ENCODE data around the gene TMEM229B. TPM values are rescaled to one million over a fixed set of nuclear protein-coding genes. Genes with fewer than 3 reads are reported as not detected.

TMEM229B gene
- total RNA-seq, 2 donors from 2014 or later: 1.1 to 1.5 TPM

- Mint-ChIP-seq H3K4me3 (no peak overlapping the region), H3K36me3 (ENCODE audit: low read depth) (no peaks in the 10 kb centered on the region), H3K4me1 (peaks cover 5% of the 10 kb centered on the region), H3K9me3 (peaks cover 1% of the 10 kb centered on the region), H3K27me3 (ENCODE audit: insufficient read depth) (peaks cover 3% of the 10 kb centered on the region), H3K27ac (no peak overlapping the region)
- Histone ChIP-seq H3K27me3 (ENCODE audit: control insufficient read depth, insufficient read depth, low read length, poor library complexity, severe bottlenecking) (no peaks in the 10 kb centered on the region), H3K4me1 (ENCODE audit: control insufficient read depth, insufficient read depth, low read length) (no peaks in the 10 kb centered on the region), H3K27ac (ENCODE audit: low read depth, low read length) (no peak overlapping the region), H3K36me3 (ENCODE audit: control insufficient read depth, insufficient read depth, low read length) (no peaks in the 10 kb centered on the region), H3K9me3 (ENCODE audit: control insufficient read depth, low read length) (no peaks in the 10 kb centered on the region), H3K4me3 (ENCODE audit: low read length) (no peak overlapping the region), H3K9ac (ENCODE audit: extremely low read depth, low read length, poor library complexity, severe bottlenecking) (no peak overlapping the region)
- DNase-seq: no peak
- TF ChIP-seq, protein P1, sequence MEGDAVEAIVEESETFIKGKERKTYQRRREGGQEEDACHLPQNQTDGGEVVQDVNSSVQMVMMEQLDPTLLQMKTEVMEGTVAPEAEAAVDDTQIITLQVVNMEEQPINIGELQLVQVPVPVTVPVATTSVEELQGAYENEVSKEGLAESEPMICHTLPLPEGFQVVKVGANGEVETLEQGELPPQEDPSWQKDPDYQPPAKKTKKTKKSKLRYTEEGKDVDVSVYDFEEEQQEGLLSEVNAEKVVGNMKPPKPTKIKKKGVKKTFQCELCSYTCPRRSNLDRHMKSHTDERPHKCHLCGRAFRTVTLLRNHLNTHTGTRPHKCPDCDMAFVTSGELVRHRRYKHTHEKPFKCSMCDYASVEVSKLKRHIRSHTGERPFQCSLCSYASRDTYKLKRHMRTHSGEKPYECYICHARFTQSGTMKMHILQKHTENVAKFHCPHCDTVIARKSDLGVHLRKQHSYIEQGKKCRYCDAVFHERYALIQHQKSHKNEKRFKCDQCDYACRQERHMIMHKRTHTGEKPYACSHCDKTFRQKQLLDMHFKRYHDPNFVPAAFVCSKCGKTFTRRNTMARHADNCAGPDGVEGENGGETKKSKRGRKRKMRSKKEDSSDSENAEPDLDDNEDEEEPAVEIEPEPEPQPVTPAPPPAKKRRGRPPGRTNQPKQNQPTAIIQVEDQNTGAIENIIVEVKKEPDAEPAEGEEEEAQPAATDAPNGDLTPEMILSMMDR (conservative IDR thresholded peaks at IDR 0.05): no peak
- 98 to 100% methylated on average over 5 to 8 of the region's 8 CpGs for WGBS, 2 experiments (ENCODE audit: insufficient coverage in 1 of 2, insufficient read length in 1 of 2)
Observed at GRCh38 chr14:67482231-67483164, 6.0 kb downstream of the TMEM229B start.

- Mint-ChIP-seq H3K4me3 (no peak overlapping the region), H3K27me3 (ENCODE audit: insufficient read depth) (peaks cover 3% of the 10 kb centered on the region), H3K36me3 (ENCODE audit: low read depth) (no peaks in the 10 kb centered on the region), H3K4me1 (peaks cover 5% of the 10 kb centered on the region), H3K9me3 (no peaks in the 10 kb centered on the region), H3K27ac (no peak overlapping the region)
- Histone ChIP-seq H3K9me3 (ENCODE audit: control insufficient read depth, low read length) (no peaks in the 10 kb centered on the region), H3K4me1 (ENCODE audit: control insufficient read depth, insufficient read depth, low read length) (no peaks in the 10 kb centered on the region), H3K27me3 (ENCODE audit: control insufficient read depth, insufficient read depth, low read length, poor library complexity, severe bottlenecking) (no peaks in the 10 kb centered on the region), H3K36me3 (ENCODE audit: control insufficient read depth, insufficient read depth, low read length) (no peaks in the 10 kb centered on the region), H3K9ac (ENCODE audit: extremely low read depth, low read length, poor library complexity, severe bottlenecking) (no peak overlapping the region), H3K4me3 (ENCODE audit: low read length) (no peak overlapping the region), H3K27ac (ENCODE audit: low read depth, low read length) (no peak overlapping the region)
- DNase-seq: no peak
- WGBS, 2 experiments (ENCODE audit: insufficient coverage in 1 of 2, insufficient read length in 1 of 2): 92 to 93% methylated on average over 3 to 8 of the region's 9 CpGs
- TF ChIP-seq, protein P1 (conservative IDR thresholded peaks at IDR 0.05): no peak
Observed at GRCh38 chr14:67480011-67480410, 8.5 kb downstream of the TMEM229B start.

- H3K27me3 ChIP-seq (ENCODE audit: control insufficient read depth, insufficient read depth, low read length, poor library complexity, severe bottlenecking): no peaks in the 10 kb centered on the region
- no peaks in the 10 kb centered on the region for H3K36me3 Mint-ChIP-seq (ENCODE audit: low read depth)
- H3K4me1 ChIP-seq (ENCODE audit: control insufficient read depth, insufficient read depth, low read length): no peaks in the 10 kb centered on the region
- H3K9me3 ChIP-seq (ENCODE audit: control insufficient read depth, low read length): no peaks in the 10 kb centered on the region
- no peaks in the 10 kb centered on the region for H3K9me3 Mint-ChIP-seq
- no peak for DNase-seq
- H3K27ac Mint-ChIP-seq: no peak overlapping the region
- TF ChIP-seq, protein P1 (conservative IDR thresholded peaks at IDR 0.05): no peak
- H3K9ac ChIP-seq (ENCODE audit: extremely low read depth, low read length, poor library complexity, severe bottlenecking): no peak overlapping the region
- peaks cover 5% of the 10 kb centered on the region for H3K4me1 Mint-ChIP-seq
- H3K4me3 Mint-ChIP-seq: no peak overlapping the region
- no peaks in the 10 kb centered on the region for H3K36me3 ChIP-seq (ENCODE audit: control insufficient read depth, insufficient read depth, low read length)
- peaks cover 3% of the 10 kb centered on the region for H3K27me3 Mint-ChIP-seq (ENCODE audit: insufficient read depth)
- no peak overlapping the region for H3K4me3 ChIP-seq (ENCODE audit: low read length)
- H3K27ac ChIP-seq (ENCODE audit: low read depth, low read length): no peak overlapping the region
- WGBS, 2 experiments (ENCODE audit: insufficient coverage in 1 of 2, insufficient read length in 1 of 2): 96% methylated on average over 2 of the region's 2 CpGs; no CpG with 5 or more reads in 1 of the 2 experiments
Observed at GRCh38 chr14:67478800-67479084, 9.8 kb downstream of the TMEM229B start.
